NCI-H510A treated with DMSO at 0.1 percent for 48 hours (cell line): ENCODE data around the gene KCNK10.

Experiments used
- DNase-seq: peaks from one replicate; lab custom pipeline; 2025; lab: John Stamatoyannopoulos, UW

Gene KCNK10

GRCh38 chr14:88321692-88322503 lies 1.2 kb downstream of the KCNK10 start:
- peak; percentile 36 for DNase-seq

GRCh38 chr14:88318406-88318805 lies 4.7 kb downstream of the KCNK10 start:
- DNase-seq = no peak

- DNase-seq = no peak
Measured at GRCh38 chr14:88316521-88316920, 6.5 kb downstream of the KCNK10 start.

- DNase-seq = no peak
Measured at GRCh38 chr14:88312257-88312656, 10.8 kb downstream of the KCNK10 start.

- no peak for DNase-seq
Measured at GRCh38 chr14:88311780-88312179, 11.3 kb downstream of the KCNK10 start.

GRCh38 chr14:88310449-88310848 lies 12.6 kb downstream of the KCNK10 start:
- no peak for DNase-seq

- no peak for DNase-seq
Measured at GRCh38 chr14:88310021-88310420, 13.0 kb downstream of the KCNK10 start.

- no peak for DNase-seq
Measured at GRCh38 chr14:88305528-88306322, 17.3 kb downstream of the KCNK10 start.

- DNase-seq = no peak
Measured at GRCh38 chr14:88303041-88303440, 20.0 kb downstream of the KCNK10 start.

GRCh38 chr14:88301381-88301780 lies 21.7 kb downstream of the KCNK10 start:
- no peak for DNase-seq

GRCh38 chr14:88300817-88301216 lies 22.3 kb downstream of the KCNK10 start:
- DNase-seq = no peak

GRCh38 chr14:88299865-88300530 lies 23.1 kb downstream of the KCNK10 start:
- DNase-seq = no peak

- DNase-seq = no peak
Measured at GRCh38 chr14:88297306-88297705, 25.8 kb downstream of the KCNK10 start.

- no peak for DNase-seq
Measured at GRCh38 chr14:88296351-88296750, 26.7 kb downstream of the KCNK10 start.

- DNase-seq = no peak
Measured at GRCh38 chr14:88289996-88290395, 33.1 kb downstream of the KCNK10 start.

- DNase-seq = no peak
Measured at GRCh38 chr14:88289234-88289633, 33.8 kb downstream of the KCNK10 start.

GRCh38 chr14:88286309-88286708 lies 36.8 kb downstream of the KCNK10 start:
- no peak for DNase-seq

- no peak for DNase-seq
Measured at GRCh38 chr14:88281447-88281846, 41.6 kb downstream of the KCNK10 start.

GRCh38 chr14:88276923-88277596 lies 46.0 kb downstream of the KCNK10 start:
- DNase-seq = no peak

- no peak for DNase-seq
Measured at GRCh38 chr14:88272390-88273269, 50.4 kb downstream of the KCNK10 start.

- no peak for DNase-seq
Measured at GRCh38 chr14:88271205-88271604, 51.9 kb downstream of the KCNK10 start.
